ENCODE results near the gene CUX1.

The CUX1 gene

DNA sequence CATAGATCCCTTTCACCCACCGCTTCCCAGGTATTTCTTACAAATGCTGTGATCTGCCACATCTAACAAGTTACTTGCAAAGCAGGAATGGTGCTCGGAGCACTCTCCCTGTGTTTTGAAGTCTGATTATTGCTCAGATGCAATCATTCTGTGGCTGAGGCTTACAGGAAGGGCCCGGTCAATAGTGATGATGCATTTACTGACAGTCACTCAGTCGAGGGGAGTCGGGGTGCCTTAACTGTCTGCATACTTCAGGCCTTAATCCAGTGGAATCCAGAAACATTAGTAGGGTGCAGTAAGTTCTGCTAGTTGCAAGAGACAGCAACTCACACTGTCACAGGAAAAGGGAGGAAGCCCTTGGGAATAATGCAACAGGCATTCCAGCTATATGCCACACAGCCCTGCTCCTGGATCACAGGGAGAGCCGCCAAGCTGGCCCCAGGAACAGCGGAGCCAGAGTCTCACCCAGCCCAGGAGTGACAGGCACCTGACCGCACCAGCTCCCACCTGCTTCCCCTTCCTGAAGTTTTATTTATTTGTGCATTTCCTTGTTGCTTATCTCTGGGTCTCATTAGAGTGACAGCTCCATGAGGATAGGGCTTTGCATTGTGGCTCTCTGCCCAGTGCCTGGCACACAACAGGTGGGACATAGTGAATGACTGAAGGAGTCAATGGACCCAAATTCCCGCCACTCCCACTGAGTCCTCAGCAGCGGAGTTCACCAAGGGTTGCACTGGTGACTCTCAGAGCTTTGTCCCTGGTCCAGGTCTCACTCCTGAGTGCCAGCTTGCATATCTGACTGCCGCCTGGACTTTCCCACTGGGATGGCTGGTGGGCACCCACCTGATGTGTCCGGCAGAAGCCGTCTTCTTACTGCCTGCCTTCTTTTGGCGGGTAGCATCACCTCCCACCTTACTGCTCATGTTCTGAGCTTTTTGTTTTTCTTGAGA, 256.8 kb downstream of the CUX1 start:
- H3K36me3 ChIP-seq (ENCODE audit: control insufficient read depth, insufficient read depth, low read length), result peaks cover 4% of the 10 kb centered on the region
- no peak overlapping the region for H3K27ac ChIP-seq (ENCODE audit: low read depth, low read length)
- H3K9ac ChIP-seq (ENCODE audit: low read length), result no peak overlapping the region
- no peaks in the 10 kb centered on the region for H3K27me3 ChIP-seq (ENCODE audit: control insufficient read depth, insufficient read depth, low read length)
- no peaks in the 10 kb centered on the region for H3K4me1 ChIP-seq (ENCODE audit: control insufficient read depth, insufficient read depth, low read length)
- no peak overlapping the region for H3K4me3 ChIP-seq (ENCODE audit: low read length)

GRCh38 chr7:102075126-102075525, 257.7 kb downstream of the CUX1 start:
- H3K9ac ChIP-seq (ENCODE audit: low read length), result no peak overlapping the region
- H3K27ac ChIP-seq (ENCODE audit: low read depth, low read length), result no peak overlapping the region
- H3K4me3 ChIP-seq (ENCODE audit: low read length), result no peak overlapping the region
- H3K27me3 ChIP-seq (ENCODE audit: control insufficient read depth, insufficient read depth, low read length), result no peaks in the 10 kb centered on the region
- peaks cover 4% of the 10 kb centered on the region for H3K36me3 ChIP-seq (ENCODE audit: control insufficient read depth, insufficient read depth, low read length)
- H3K4me1 ChIP-seq (ENCODE audit: control insufficient read depth, insufficient read depth, low read length), result no peaks in the 10 kb centered on the region

- no peaks in the 10 kb centered on the region for H3K4me1 ChIP-seq (ENCODE audit: control insufficient read depth, insufficient read depth, low read length)
- H3K4me3 ChIP-seq (ENCODE audit: low read length), result no peak overlapping the region
- no peak overlapping the region for H3K9ac ChIP-seq (ENCODE audit: low read length)
- no peaks in the 10 kb centered on the region for H3K27me3 ChIP-seq (ENCODE audit: control insufficient read depth, insufficient read depth, low read length)
- H3K27ac ChIP-seq (ENCODE audit: low read depth, low read length), result no peak overlapping the region
- peaks cover 4% of the 10 kb centered on the region for H3K36me3 ChIP-seq (ENCODE audit: control insufficient read depth, insufficient read depth, low read length)
These were observed 258.2 kb downstream of the CUX1 start for GRCh38 chr7:102075553-102076135.

DNA sequence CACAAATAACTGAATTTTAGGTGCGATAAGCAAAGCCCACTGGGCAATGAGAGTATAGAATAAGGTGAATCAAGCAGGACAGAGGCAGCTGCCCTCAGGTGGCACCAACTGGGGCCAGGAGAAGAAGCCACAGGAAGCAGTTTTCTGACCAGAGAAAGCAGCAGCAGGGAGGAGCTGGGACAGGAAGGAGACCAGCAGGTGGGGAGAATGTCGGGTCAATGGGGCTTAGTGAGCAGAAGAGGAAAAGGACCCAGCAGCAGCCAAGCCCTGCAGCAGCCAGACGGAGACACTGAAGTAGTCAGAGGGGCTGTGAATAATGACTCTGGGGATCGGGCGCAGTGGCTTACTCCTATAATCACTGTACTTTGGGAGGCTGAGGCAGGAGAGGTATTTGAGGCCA, 259.7 kb downstream of the CUX1 start:
- Histone ChIP-seq H3K27ac (ENCODE audit: low read depth, low read length) (no peak overlapping the region), H3K36me3 (ENCODE audit: control insufficient read depth, insufficient read depth, low read length) (no peaks in the 10 kb centered on the region)

DNA sequence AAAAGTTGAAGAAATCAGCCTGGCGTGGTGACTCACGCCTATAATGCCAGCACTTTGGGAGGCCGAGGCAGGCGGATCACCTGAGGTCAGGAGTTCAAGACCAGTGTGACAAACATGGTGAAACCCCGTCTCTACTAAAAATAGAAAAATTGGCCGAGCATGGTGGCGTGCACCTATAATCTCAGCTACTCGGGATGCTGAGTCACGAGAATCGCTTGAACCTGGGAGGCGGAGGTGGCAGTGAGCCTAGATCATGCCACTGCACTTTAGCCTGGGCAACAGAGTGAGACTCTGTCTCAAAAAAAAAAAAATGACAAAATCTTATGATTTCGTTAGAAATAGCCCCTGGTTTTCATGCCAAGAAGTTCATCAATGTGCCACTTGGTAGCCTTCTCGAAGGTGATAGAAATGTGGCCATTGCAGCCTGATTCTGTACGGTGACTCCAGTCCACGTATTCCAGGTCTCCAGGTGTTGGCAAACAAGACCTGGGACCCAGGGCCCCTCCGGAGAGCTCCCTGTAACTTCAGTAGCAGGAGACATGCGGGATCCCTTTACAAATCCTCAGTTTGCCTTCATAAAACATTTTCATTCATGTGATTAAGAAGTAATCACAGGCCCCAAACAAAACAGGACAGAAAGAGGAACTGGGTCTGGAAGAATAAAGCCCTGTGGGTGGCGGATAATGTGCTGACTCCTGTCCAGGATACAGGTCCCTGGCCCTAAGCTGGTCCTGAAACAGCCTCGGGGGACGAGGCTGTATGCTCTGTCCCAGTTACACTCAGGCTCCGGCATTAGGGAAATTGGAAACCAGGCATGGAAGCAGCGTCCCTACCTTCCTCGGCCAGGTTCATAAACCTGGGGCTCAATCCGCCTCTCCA, 262.0 kb downstream of the CUX1 start:
- H3K27me3 ChIP-seq (ENCODE audit: control insufficient read depth, insufficient read depth, low read length), result no peaks in the 10 kb centered on the region
- no peaks in the 10 kb centered on the region for H3K36me3 ChIP-seq (ENCODE audit: control insufficient read depth, insufficient read depth, low read length)
- H3K4me1 ChIP-seq (ENCODE audit: control insufficient read depth, insufficient read depth, low read length), result no peaks in the 10 kb centered on the region
- H3K27ac ChIP-seq (ENCODE audit: low read depth, low read length), result no peak overlapping the region
- no peak overlapping the region for H3K9ac ChIP-seq (ENCODE audit: low read length)
- H3K4me3 ChIP-seq (ENCODE audit: low read length), result no peak overlapping the region

More for the DNA sequence above, 259.7 kb downstream of the CUX1 start:
- no peak overlapping the region for H3K4me3 ChIP-seq (ENCODE audit: low read length)
- no peaks in the 10 kb centered on the region for H3K4me1 ChIP-seq (ENCODE audit: control insufficient read depth, insufficient read depth, low read length)
- H3K27me3 ChIP-seq (ENCODE audit: control insufficient read depth, insufficient read depth, low read length), result no peaks in the 10 kb centered on the region
- no peak overlapping the region for H3K9ac ChIP-seq (ENCODE audit: low read length)

DNA sequence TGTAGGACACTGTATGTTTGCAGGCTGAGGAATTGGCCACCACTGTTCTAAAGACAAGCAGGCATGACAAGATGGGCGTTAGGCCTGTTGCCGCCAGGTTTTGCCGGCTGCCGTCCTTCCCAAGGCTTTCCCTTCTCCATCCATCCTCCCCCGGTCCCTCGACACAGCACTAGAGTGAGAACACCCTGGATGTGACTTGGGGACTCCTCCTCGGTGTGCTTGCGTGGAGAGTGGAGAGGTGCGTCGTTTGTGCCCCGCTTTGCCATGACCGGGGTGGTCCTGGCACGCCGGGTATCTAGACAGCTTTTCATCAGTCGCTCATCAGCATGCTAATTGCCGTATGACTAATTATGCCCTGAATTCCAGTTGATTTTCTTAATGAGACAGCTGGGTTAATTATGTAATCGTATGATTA, 262.6 kb downstream of the CUX1 start:
- Histone ChIP-seq H3K4me1 (ENCODE audit: control insufficient read depth, insufficient read depth, low read length) (no peaks in the 10 kb centered on the region), H3K27ac (ENCODE audit: low read depth, low read length) (no peak overlapping the region), H3K4me3 (ENCODE audit: low read length) (no peak overlapping the region), H3K9ac (ENCODE audit: low read length) (no peak overlapping the region), H3K27me3 (ENCODE audit: control insufficient read depth, insufficient read depth, low read length) (no peaks in the 10 kb centered on the region), H3K36me3 (ENCODE audit: control insufficient read depth, insufficient read depth, low read length) (no peaks in the 10 kb centered on the region)

- H3K4me3 ChIP-seq (ENCODE audit: low read length), result no peak overlapping the region
- H3K4me1 ChIP-seq (ENCODE audit: control insufficient read depth, insufficient read depth, low read length), result no peaks in the 10 kb centered on the region
- H3K27ac ChIP-seq (ENCODE audit: low read depth, low read length), result no peak overlapping the region
- no peaks in the 10 kb centered on the region for H3K27me3 ChIP-seq (ENCODE audit: control insufficient read depth, insufficient read depth, low read length)
- H3K9ac ChIP-seq (ENCODE audit: low read length), result no peak overlapping the region
- H3K36me3 ChIP-seq (ENCODE audit: control insufficient read depth, insufficient read depth, low read length), result no peaks in the 10 kb centered on the region
These were observed 263.2 kb downstream of the CUX1 start for GRCh38 chr7:102080434-102081243.

DNA sequence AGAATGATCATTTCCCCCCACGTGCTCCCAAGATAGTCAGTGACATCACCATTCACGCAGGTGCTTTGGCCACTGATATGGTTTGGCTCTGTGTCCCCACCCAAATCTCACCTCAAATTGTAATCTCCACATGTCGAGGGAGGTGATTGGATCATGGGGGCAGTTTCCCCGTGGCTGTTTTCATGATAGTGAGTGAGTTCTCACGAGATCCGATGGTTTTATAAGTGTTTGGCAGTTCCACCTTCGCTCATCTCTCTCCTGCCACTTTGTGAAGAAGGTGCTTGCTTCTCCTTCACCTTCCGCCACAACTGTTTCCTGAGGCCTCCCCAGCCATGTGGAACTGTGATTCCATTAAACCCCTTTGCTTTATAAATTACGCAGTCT, 263.8 kb downstream of the CUX1 start:
- Histone ChIP-seq H3K27me3 (ENCODE audit: control insufficient read depth, insufficient read depth, low read length) (no peaks in the 10 kb centered on the region), H3K36me3 (ENCODE audit: control insufficient read depth, insufficient read depth, low read length) (no peaks in the 10 kb centered on the region), H3K4me3 (ENCODE audit: low read length) (no peak overlapping the region), H3K9ac (ENCODE audit: low read length) (no peak overlapping the region), H3K4me1 (ENCODE audit: control insufficient read depth, insufficient read depth, low read length) (no peaks in the 10 kb centered on the region), H3K27ac (ENCODE audit: low read depth, low read length) (no peak overlapping the region)

DNA sequence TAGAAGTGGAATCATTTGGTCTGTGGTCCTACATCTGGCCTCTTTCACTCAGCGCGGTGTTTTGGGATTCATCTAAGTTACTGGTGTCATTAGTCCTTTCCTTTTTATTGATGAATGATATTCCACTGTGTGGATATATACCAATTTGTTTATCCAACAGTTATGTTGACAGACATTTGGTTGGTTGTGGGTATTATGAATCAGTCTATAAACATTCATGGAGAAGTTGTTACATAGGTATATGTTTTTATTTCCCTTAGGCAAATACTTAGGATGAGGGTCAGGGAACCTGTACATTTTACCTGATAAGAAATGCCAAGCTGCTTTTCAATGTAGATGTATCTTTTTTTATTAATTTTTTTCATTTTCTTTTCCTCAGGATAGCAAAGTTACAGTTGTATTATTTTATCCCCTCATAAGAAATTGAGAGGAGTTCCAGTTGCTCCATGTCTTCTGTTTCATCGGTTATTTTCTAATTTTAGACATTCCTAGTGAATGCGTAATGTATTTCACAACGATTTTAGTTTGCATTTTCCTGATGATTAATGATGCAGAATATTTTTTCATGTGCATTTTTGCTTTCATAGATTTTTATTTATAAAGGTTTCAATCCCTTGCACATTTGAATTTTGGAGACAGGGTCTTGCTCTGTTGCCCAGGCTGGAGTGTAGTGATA, 265.4 kb downstream of the CUX1 start:
- no peak overlapping the region for H3K4me3 ChIP-seq (ENCODE audit: low read length)
- H3K27me3 ChIP-seq (ENCODE audit: control insufficient read depth, insufficient read depth, low read length), result no peaks in the 10 kb centered on the region
- no peaks in the 10 kb centered on the region for H3K4me1 ChIP-seq (ENCODE audit: control insufficient read depth, insufficient read depth, low read length)
- H3K27ac ChIP-seq (ENCODE audit: low read depth, low read length), result no peak overlapping the region
- H3K9ac ChIP-seq (ENCODE audit: low read length), result no peak overlapping the region
- no peaks in the 10 kb centered on the region for H3K36me3 ChIP-seq (ENCODE audit: control insufficient read depth, insufficient read depth, low read length)

- H3K27me3 ChIP-seq (ENCODE audit: control insufficient read depth, insufficient read depth, low read length), result no peaks in the 10 kb centered on the region
- H3K36me3 ChIP-seq (ENCODE audit: control insufficient read depth, insufficient read depth, low read length), result no peaks in the 10 kb centered on the region
- H3K27ac ChIP-seq (ENCODE audit: low read depth, low read length), result no peak overlapping the region
- no peak overlapping the region for H3K4me3 ChIP-seq (ENCODE audit: low read length)
- no peaks in the 10 kb centered on the region for H3K4me1 ChIP-seq (ENCODE audit: control insufficient read depth, insufficient read depth, low read length)
- H3K9ac ChIP-seq (ENCODE audit: low read length), result no peak overlapping the region
These were observed 267.9 kb downstream of the CUX1 start for GRCh38 chr7:102085218-102085772.

Measured in rectal smooth muscle tissue (tissue), 1 donor.